Muscle layer of duodenum (tissue), 2 donors: ENCODE data around the gene ANKS3.

ENCODE experiments used
- H3K27ac ChIP-seq: one replicate; pipeline ENCODE4 v1.7.0; 2013; ENCODE audit warnings: mild to moderate bottlenecking, low read length
- H3K27me3 ChIP-seq: one replicate; pipeline ENCODE4 v1.7.0; 2013; ENCODE audit warnings: low read depth, mild to moderate bottlenecking, control low read depth, low read length
- H3K36me3 ChIP-seq, 2 donors: one replicate each; pipeline ENCODE4 v1.7.0; 2013; ENCODE audit warnings: low read length in 2 of 2, control low read depth in 1 of 2, mild to moderate bottlenecking in 1 of 2; ENCODE audit not compliant: insufficient read depth in 2 of 2, control insufficient read depth in 1 of 2
- H3K4me1 ChIP-seq, 2 donors: one replicate each; pipeline ENCODE4 v1.7.0; 2013; ENCODE audit warnings: low read length in 2 of 2, mild to moderate bottlenecking in 2 of 2, control low read depth in 1 of 2, moderate library complexity in 1 of 2; ENCODE audit not compliant: insufficient read depth in 2 of 2, control insufficient read depth in 1 of 2
- H3K4me3 ChIP-seq, 2 donors: one replicate each; pipeline ENCODE4 v1.7.0; 2013; ENCODE audit warnings: low read length in 2 of 2, low read depth in 1 of 2, mild to moderate bottlenecking in 1 of 2
- H3K9me3 ChIP-seq, 2 donors: one replicate each; pipeline ENCODE4 v1.7.0; 2013; ENCODE audit warnings: low read length in 2 of 2, control low read depth in 1 of 2, mild to moderate bottlenecking in 1 of 2; ENCODE audit not compliant: control insufficient read depth in 1 of 2
- donor health status: healthy.

Gene ANKS3

DNA sequence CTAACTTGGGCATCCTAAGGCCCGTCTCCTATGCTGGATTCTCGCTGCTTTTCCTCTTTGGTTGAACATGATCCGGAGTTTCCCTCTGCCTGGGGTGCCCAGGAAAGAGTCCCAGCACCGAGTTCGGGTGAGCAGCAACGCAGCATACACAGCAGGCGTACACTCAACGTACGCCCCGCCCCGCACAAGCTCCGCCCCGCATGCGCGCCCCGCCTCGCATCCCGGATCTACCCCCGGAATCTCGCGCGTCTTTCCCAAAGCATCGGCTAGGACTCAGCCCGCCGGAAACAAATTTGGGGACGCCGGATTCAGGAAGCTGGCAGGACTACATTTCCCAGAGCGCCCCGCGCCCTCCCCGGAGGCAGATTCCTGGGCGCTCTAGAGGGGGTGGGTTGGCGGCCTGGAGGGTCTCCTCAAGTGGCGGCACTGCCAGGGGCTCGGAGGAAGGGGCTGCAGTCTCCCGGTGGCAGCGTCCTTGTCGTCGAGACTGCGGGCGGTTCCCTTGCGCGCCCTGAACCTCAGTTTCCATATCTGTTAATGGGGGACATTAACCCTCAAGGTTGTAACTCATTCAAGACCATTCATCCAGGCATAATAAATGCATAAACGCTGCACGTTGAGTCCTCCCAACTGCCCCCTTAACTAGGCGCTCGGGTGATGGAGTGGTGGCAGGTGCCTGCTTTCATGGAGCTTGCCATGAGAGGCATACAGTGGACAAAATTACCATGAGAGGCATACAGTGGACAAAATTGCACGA, 34.7 kb upstream of the ANKS3 start:
- H3K27ac ChIP-seq, result peak overlapping the region; percentile 78
- H3K4me3 ChIP-seq, result peak overlapping the region; percentile 61 to 66
- H3K9me3 ChIP-seq, result no peaks in the 10 kb centered on the region
- peaks cover 5 to 30% of the 10 kb centered on the region in 2 donors for H3K4me1 ChIP-seq
- H3K36me3 ChIP-seq, result peaks cover 0 to 12% of the 10 kb centered on the region in 2 donors
- H3K27me3 ChIP-seq, result no peaks in the 10 kb centered on the region

DNA sequence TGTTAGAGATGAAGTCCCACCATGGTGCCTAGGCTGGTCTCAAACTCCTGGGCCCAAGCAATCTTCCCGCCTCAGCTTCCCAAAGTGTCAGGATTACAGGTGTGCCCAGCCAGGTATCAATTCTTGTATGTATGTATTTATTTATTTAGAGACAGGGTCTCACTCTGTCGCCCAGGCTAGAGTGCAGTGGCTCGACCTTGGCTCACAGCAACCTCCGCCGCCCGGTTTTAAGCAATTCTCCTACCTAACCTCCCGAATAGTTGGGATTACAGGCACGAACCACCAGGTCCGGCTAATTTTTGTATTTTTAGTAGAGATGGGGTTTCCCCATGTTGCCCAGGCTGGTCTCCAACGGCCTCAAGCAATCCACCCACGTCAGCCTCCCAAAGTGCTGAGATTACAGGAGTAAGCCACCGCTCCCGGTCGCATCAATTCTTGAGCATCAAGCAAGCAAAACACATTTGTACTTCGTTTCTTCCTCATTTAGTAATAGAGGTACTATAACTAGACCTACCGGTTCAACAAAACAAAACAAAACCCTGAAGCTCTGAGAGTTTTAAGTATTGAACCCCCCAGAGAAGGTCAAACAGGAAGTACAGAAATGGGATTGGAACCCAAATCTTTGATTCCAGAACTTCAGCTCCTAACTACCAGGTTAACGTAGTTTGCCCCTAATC, 33.9 kb upstream of the ANKS3 start:
- peaks cover 5 to 33% of the 10 kb centered on the region in 2 donors for H3K4me1 ChIP-seq
- H3K27ac ChIP-seq, result peak overlapping the region; percentile 78
- H3K9me3 ChIP-seq, result no peaks in the 10 kb centered on the region
- peaks cover 4 to 18% of the 10 kb centered on the region in 2 donors for H3K36me3 ChIP-seq
- no peaks in the 10 kb centered on the region for H3K27me3 ChIP-seq
- H3K4me3 ChIP-seq, result peak overlapping the region; percentile 61 to 66

GRCh38 chr16:4766875-4767628, 33.0 kb upstream of the ANKS3 start, which contains the start of gene ZNF500:
ZNF500 (minus strand) TSS chr16:4767162; CDS start chr16:4765978, 1,184 bp downstream.
- peaks cover 9 to 25% of the 10 kb centered on the region in 2 donors for H3K36me3 ChIP-seq
- peak within 1 kb of the TSS; percentile 78 for H3K27ac ChIP-seq
- peaks cover 5 to 33% of the 10 kb centered on the region in 2 donors for H3K4me1 ChIP-seq
- no peaks in the 10 kb centered on the region for H3K9me3 ChIP-seq
- peak within 1 kb of the TSS; percentile 75 to 98 for H3K4me3 ChIP-seq
- no peaks in the 10 kb centered on the region for H3K27me3 ChIP-seq

GRCh38 chr16:4765511-4766474, 31.7 kb upstream of the ANKS3 start:
- H3K9me3 ChIP-seq, result no peaks in the 10 kb centered on the region
- H3K27me3 ChIP-seq, result no peaks in the 10 kb centered on the region
- peaks cover 5 to 33% of the 10 kb centered on the region in 2 donors for H3K4me1 ChIP-seq
- peaks cover 12 to 33% of the 10 kb centered on the region in 2 donors for H3K36me3 ChIP-seq
- peak overlapping the region; percentile 75 to 98 for H3K4me3 ChIP-seq
- H3K27ac ChIP-seq, result peak overlapping the region; percentile 56

- Histone ChIP-seq H3K27me3 (no peaks in the 10 kb centered on the region), H3K27ac (no peak overlapping the region), H3K4me3 (no peak overlapping the region), H3K4me1 (peaks cover 5 to 41% of the 10 kb centered on the region in 2 donors), H3K36me3 (peaks cover 25 to 53% of the 10 kb centered on the region in 2 donors), H3K9me3 (no peaks in the 10 kb centered on the region)
Measured at GRCh38 chr16:4763791-4764190, 29.7 kb upstream of the ANKS3 start.

DNA sequence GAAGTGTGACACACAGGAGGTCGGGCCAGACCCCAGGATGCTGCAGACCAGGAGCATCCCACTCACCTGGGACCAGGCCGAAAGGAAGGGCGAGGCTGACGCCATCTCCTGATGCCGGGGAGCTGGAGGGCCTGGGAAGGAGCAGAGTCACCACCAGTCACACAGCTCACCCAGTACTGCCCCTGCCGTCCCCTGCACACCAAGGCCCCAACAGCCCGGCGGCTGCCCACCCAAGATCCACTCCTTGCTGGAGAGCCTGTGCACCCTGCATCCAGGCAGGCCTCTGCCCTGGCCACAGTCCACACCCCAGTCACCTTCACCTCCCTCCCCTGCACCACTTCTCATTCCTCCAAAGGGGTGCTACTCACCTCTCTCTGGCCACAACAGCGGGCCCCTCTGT, 28.1 kb upstream of the ANKS3 start:
- Histone ChIP-seq H3K4me1 (peaks cover 5 to 34% of the 10 kb centered on the region in 2 donors), H3K36me3 (peaks cover 32 to 62% of the 10 kb centered on the region in 2 donors), H3K9me3 (no peaks in the 10 kb centered on the region), H3K27ac (no peak overlapping the region), H3K4me3 (no peak overlapping the region), H3K27me3 (no peaks in the 10 kb centered on the region)

DNA sequence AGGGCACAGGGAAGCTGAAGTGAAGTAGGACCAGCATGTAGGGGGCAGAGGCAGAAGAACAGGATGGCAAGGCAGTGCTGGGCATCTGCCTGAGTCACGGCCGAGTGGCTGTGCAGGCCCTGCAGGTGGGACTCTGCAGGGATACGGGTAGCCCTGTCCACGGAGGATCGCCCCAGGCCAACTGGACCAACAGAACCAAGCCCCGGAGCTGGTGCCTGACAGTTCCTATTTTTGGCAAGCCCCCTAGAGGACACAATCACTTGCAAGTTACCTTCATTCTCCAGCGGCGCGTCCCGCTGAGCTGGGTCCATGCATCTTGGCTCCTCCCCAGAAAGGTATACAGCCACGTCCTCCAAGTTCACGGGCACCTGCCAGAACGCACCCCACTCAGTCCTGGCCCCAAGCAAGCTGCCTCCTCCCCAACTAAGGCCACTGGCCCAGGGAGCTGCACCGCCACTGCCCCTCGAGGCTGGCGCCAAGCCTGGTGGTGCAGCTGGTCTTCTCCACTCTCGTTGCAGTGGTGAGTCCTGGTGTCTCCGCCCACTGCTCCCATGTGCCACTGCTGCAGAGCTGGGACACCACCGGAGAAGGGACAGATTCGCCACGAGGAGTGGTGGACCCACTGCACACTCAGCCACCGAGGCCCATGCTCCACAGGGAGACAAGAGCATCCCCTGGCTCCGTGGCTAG, 26.3 kb upstream of the ANKS3 start:
- Histone ChIP-seq H3K27ac (no peak overlapping the region), H3K4me3 (no peak overlapping the region), H3K36me3 (peaks cover 40 to 76% of the 10 kb centered on the region in 2 donors), H3K27me3 (no peaks in the 10 kb centered on the region), H3K4me1 (peaks cover 0 to 23% of the 10 kb centered on the region in 2 donors), H3K9me3 (no peaks in the 10 kb centered on the region)

- peaks cover 0 to 11% of the 10 kb centered on the region in 2 donors for H3K4me1 ChIP-seq
Measured at GRCh38 chr16:4755687-4756086, 21.6 kb upstream of the ANKS3 start.

DNA sequence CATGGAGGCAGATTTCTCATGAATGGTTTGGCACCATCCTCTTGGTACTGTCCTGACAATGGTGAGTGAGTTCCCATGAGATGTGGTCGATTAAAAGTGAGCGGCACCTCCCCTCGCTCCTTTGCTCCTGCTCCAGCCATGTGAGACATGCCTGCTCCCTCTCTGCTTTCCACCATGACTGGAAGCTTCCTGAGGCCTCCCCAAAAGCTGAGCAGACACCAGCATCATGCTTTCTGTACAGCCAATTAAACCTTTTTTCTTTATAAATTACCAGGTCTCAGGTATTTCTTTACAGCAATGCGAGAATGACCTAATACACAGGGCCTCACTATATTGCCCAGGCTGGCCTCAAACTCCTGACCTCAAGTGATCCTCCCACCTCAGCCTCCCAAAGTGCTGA, 20.8 kb upstream of the ANKS3 start:
- Histone ChIP-seq H3K36me3 (peaks cover 35 to 77% of the 10 kb centered on the region in 2 donors), H3K27me3 (no peaks in the 10 kb centered on the region), H3K27ac (no peak overlapping the region), H3K4me1 (peaks cover 0 to 3% of the 10 kb centered on the region in 2 donors), H3K4me3 (no peak overlapping the region), H3K9me3 (no peaks in the 10 kb centered on the region)

More at GRCh38 chr16:4755687-4756086, 21.6 kb upstream of the ANKS3 start:
- H3K27me3 ChIP-seq, result no peaks in the 10 kb centered on the region
- H3K9me3 ChIP-seq, result no peaks in the 10 kb centered on the region
- no peak overlapping the region for H3K4me3 ChIP-seq
- no peak overlapping the region for H3K27ac ChIP-seq
- H3K36me3 ChIP-seq, result peaks cover 39 to 83% of the 10 kb centered on the region in 2 donors

DNA sequence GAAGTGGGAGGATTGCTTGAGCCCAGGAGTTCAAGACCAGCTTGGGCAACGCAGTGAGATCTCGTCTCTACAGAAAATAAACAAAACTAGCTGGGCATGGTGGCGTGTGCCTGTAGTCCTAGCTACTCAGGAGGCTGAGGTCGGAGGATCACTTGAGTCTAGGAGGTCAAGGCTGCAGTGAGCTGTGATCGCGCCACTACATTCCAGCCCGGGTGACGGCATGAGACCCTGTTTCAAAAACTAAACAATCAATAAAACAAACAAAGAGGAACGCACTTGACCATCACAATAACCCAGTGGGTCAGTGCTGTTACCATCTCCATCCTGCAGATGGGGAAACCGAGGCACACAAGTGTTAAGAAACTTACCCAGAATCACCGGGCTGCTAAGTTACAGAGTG, 19.2 kb upstream of the ANKS3 start:
- no peaks in the 10 kb centered on the region for H3K9me3 ChIP-seq
- H3K27me3 ChIP-seq, result no peaks in the 10 kb centered on the region
- H3K27ac ChIP-seq, result no peak overlapping the region
- H3K4me1 ChIP-seq, result no peaks in the 10 kb centered on the region
- no peak overlapping the region for H3K4me3 ChIP-seq
- H3K36me3 ChIP-seq, result peaks cover 22 to 61% of the 10 kb centered on the region in 2 donors
